GM10266 (cell line): ENCODE data around the gene TRAF3IP1.

Experiments used
- DNase-seq: peaks from one replicate; pipeline ENCODE4 v3.0.0; 2012; ENCODE audit errors: extremely low spot score
- TF ChIP-seq, protein P1 (sequence below): IDR thresholded peaks from 2 replicates; pipeline ENCODE4 v1.5.1; 2012; ENCODE audit warnings: mild to moderate bottlenecking, low read depth; ENCODE audit not compliant: control insufficient read depth, insufficient read depth; ENCODE audit errors: missing control alignments

TRAF3IP1 gene

DNA sequence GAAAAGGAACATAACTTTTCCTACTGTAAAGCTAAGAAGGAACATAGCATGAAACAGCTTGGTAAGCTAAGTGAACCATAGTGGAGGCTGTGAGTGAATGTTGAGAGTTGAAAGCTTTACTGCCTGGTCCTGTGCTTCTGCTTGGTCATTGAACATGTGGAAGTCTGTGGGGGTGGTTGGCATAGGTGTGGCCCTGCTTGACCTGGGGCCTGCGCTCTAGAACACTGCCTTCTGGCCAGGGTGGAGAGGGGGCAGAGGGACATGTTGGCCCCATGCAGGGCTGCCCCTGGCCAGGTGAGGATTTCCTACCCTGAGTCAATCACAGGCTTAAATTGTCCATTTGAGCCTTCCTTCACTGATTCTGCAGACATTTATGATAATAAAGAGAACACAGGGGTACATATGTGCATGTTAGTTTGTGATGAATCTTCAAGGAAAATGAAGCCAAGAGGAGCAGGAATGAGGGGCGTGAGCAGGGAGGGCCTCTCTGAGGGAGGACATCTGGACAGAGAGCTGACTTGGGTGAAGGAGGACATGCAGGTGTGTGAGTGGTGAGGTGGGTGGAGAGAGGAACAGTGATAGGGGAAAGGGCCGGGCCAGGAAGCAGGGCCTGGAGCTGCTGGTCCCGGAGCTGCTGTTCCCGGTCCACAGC is 16.6 kb downstream of the TRAF3IP1 start:
- TF ChIP-seq, protein P1, sequence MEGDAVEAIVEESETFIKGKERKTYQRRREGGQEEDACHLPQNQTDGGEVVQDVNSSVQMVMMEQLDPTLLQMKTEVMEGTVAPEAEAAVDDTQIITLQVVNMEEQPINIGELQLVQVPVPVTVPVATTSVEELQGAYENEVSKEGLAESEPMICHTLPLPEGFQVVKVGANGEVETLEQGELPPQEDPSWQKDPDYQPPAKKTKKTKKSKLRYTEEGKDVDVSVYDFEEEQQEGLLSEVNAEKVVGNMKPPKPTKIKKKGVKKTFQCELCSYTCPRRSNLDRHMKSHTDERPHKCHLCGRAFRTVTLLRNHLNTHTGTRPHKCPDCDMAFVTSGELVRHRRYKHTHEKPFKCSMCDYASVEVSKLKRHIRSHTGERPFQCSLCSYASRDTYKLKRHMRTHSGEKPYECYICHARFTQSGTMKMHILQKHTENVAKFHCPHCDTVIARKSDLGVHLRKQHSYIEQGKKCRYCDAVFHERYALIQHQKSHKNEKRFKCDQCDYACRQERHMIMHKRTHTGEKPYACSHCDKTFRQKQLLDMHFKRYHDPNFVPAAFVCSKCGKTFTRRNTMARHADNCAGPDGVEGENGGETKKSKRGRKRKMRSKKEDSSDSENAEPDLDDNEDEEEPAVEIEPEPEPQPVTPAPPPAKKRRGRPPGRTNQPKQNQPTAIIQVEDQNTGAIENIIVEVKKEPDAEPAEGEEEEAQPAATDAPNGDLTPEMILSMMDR, result no peak
- no peak for DNase-seq

DNA sequence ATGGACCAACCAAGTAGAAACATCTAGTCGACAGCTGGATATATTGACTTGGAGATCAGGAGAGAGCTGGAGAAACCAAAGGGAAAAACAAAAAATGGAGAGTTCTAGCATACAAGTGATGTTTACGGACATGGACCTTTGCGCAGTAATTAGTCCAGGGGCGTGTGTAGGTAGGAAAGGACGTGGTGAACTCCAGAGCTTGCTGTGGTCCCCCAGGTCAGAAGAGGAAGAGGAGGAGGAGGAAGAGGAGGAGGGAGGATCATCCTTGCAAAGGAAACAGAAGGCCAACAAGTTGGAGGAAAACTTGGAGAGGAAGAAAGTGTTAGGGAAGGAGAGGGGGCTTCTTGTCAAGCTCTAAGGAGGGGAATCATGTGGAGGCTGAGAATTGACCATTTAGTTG is 17.5 kb downstream of the TRAF3IP1 start:
- TF ChIP-seq, protein P1, result no peak
- DNase-seq, result no peak

DNA sequence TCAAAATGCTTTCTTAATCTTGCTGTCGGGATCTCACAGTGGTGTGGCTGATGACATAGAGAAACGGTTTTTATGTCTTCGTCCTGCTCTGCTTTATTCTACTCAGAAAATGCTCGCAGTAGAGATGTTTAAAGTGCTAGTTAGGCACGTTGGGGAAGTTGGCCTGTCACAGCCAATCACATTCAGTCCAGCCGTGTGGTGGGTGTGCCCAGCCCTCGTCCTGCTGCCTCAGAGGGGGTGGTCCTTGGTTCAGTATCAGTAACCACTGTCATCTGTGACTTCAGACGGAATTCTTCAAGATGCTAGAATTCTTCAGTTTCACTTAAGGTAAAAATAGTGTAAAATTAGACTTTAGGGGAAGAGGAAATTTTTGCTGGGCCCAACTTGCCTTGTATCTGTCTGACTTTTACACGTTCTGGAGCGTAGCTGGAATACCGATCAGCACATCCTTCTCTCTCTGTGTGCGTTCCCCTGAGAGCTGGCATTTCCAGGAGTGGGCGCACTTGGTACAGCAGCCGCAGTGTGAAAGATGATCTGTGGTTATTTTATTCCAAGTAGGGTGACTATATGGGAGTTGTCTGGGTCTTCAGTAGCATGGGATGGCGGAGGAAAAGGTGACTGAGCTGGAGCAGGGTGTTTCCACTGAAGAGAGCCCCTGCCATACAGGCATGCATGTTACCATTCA is 18.5 kb downstream of the TRAF3IP1 start:
- no peak for DNase-seq
- TF ChIP-seq, protein P1, result no peak

DNA sequence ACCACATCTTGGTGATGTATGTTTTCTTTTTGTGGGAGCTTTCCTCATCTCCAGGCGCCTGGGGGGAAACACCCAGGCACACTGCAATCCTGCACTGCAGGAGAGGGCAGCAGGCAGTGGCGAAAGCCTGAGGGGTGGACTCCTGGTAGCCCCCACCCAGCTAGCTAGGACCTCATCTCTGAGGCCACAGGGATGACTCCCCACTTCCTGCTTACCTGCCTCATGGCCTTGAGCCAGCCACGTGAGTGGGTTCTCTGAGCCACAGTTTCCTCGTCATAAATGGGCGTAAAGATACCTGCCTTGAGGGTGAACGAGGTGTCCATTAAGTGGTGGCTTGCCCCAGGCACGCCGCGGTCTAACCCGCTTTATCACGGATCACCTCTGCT is 19.1 kb downstream of the TRAF3IP1 start:
- DNase-seq, result no peak
- TF ChIP-seq, protein P1, result no peak

DNA sequence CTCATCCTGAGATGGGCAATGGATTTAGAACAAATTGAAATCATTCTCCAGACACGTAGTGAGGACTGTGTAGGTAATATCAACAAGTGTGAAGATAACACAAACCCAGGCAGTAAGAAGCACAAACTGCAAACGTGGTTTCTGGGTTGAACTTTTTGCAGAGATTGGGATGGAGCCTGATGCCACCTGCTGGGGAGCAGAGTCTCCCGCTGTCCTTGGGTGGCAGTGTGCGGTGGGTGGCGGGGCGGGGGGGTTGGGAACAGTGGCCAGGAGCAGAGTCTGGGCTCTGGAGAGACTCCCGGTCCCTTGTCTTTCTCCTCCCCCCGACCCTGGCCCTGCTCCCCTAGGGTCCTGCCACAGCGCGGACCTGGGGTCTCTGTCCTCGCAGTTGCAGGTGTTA is 19.5 kb downstream of the TRAF3IP1 start:
- DNase-seq, result no peak
- TF ChIP-seq, protein P1, result no peak

DNA sequence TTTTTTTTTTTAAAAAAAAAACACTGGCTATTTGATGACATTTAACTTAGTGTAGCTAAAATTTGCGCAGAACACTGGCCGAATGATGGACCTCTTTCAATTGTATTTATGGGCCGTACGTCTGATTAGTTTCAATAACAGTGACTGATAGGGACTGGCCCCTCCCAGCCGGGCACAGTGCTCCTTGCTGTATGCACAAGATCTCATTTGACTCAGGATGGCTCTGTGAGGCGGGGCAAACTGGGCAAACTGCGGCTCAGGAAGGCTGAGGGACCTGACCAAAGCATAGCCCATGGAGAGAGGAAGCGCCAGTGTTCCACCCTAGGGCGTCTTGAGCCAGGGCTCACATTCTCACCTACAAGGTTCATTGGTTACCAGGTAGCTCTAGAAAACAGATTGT is 21.2 kb downstream of the TRAF3IP1 start:
- no peak for DNase-seq
- TF ChIP-seq, protein P1, result no peak

DNA sequence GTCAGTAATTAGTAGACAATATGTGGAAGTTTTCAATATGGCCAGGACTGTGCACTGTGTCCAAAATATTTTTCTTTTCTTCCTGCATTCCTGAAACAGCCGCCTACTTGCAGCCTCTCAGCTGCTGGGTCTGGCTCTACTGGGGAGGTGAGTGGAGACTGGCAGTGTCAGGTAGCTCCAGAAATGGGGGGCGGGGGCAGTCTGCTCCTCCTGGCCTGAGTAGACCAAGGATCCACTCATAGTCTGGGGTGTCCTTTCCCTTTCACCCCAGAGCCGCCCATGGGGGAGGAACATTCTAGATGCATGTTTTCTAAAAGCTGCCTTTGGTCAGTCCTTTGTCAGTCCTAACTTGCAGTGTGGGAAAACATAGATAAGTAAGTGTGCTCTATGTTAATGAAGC is 23.7 kb downstream of the TRAF3IP1 start:
- no peak for DNase-seq

More for the DNA sequence above, 23.7 kb downstream of the TRAF3IP1 start:
- TF ChIP-seq, protein P1, result no peak
